OCI-LY7 (cell line): ENCODE results near the gene CHN2. TPM values are rescaled to one million over a fixed set of nuclear protein-coding genes. Genes with fewer than 3 reads are reported as not detected.

Experiments used
- BruUV-seq: library from RNA; stranded (reverse); fragments of 400-500 nt; replicated peaks from 2 replicates; lab custom pipeline; 2021; lab: Mats Ljungman, UMichigan
- CTCF ChIA-PET: fragments of 300-600 bp; sonication (Branson Sonifier 250); formaldehyde crosslinking; loops from one replicate; lab custom pipeline; 2022; ENCODE audit warnings: antibody characterized with exemption; ENCODE audit not compliant: unreplicated experiment; lab: Charles Lee
- POLR2A ChIA-PET: fragments of 300-600 bp; sonication (Branson Sonifier 250); formaldehyde crosslinking; loops from one replicate; lab custom pipeline; 2022; ENCODE audit warnings: antibody characterized with exemption; lab: Charles Lee
- DNase-seq: peaks from one replicate; pipeline ENCODE4 v3.0.0-alpha.2; 2015; ENCODE audit warnings: low spot score
- H2AFZ ChIP-seq: fragments of 200-600 bp; sonication (generic), shearing (Covaris generic); 2 replicates; pipeline ENCODE4 v1.6.1; 2014; ENCODE audit warnings: mild to moderate bottlenecking, antibody characterized with exemption, low read length, moderate library complexity
- H3K27ac ChIP-seq: fragments of 200-600 bp; sonication (generic); 2 replicates; pipeline ENCODE4 v1.5.1; 2014; ENCODE audit warnings: mixed run types, low read depth, mild to moderate bottlenecking, moderate library complexity, low read length, inconsistent platforms; ENCODE audit not compliant: poor library complexity, severe bottlenecking
- H3K36me3 ChIP-seq: fragments of 200-600 bp; sonication (generic); 2 replicates; pipeline ENCODE4 v1.6.1; 2014; ENCODE audit warnings: mild to moderate bottlenecking, antibody characterized with exemption, low read length, moderate library complexity, mixed read lengths; ENCODE audit not compliant: insufficient read depth
- H3K4me1 ChIP-seq: fragments of 200-600 bp; sonication (generic); 2 replicates; pipeline ENCODE4 v1.5.1; 2014; ENCODE audit warnings: mild to moderate bottlenecking, low read length; ENCODE audit not compliant: insufficient read depth, poor library complexity, severe bottlenecking
- H3K4me2 ChIP-seq: fragments of 200-600 bp; sonication (generic); 2 replicates; pipeline ENCODE4 v1.6.1; 2014; ENCODE audit warnings: mild to moderate bottlenecking, low read length
- H3K4me3 ChIP-seq: fragments of 200-600 bp; sonication (generic); 2 replicates; pipeline ENCODE4 v1.5.1; 2014; ENCODE audit warnings: mild to moderate bottlenecking, low read depth, low read length; ENCODE audit not compliant: poor library complexity, severe bottlenecking
- H3K79me2 ChIP-seq: fragments of 200-600 bp; sonication (generic); 2 replicates; pipeline ENCODE4 v1.6.1; 2016; ENCODE audit warnings: low read depth, mild to moderate bottlenecking, low read length, moderate library complexity, mixed read lengths; ENCODE audit not compliant: insufficient read depth
- H3K9me2 ChIP-seq: fragments of 200-600 bp; sonication (generic); 2 replicates; pipeline ENCODE4 v1.6.1; 2016; ENCODE audit warnings: mild to moderate bottlenecking, low read length, mixed read lengths; ENCODE audit not compliant: insufficient read depth
- H3K9me3 ChIP-seq: fragments of 200-600 bp; sonication (generic); 2 replicates; pipeline ENCODE4 v1.6.1; 2014; ENCODE audit warnings: mild to moderate bottlenecking, mixed run types, low read length, mixed read lengths
- H4K20me1 ChIP-seq: fragments of 200-600 bp; sonication (generic); 2 replicates; pipeline ENCODE4 v1.6.1; 2014; ENCODE audit warnings: mild to moderate bottlenecking, antibody characterized with exemption, low read length, moderate library complexity, mixed read lengths; ENCODE audit not compliant: insufficient read depth
- CTCF ChIP-seq: fragments of 200-600 bp; sonication (generic); conservative IDR thresholded peaks from 2 replicates; pipeline ENCODE4 v1.5.1; 2014; ENCODE audit warnings: mild to moderate bottlenecking, antibody characterized with exemption, low read length, moderate library complexity, mixed read lengths
- EZH2phosphoT487 ChIP-seq: fragments of 200-600 bp; sonication (generic); IDR thresholded peaks from 2 replicates; pipeline ENCODE4 v1.6.1; 2018; ENCODE audit warnings: low read depth, borderline replicate concordance, mild to moderate bottlenecking, mixed run types, antibody characterized with exemption, low read length, moderate library complexity, mixed read lengths
- intact Hi-C: fragments of 100-400 bp; cut with micrococcal nuclease; formaldehyde crosslinking; loops from one replicate; pipeline ENCODE4 v1.10.0; 2022; ENCODE audit not compliant: unreplicated experiment
- total RNA-seq, 2 experiments: library from RNA; depleted of rRNA in 1 of 2; stranded (reverse); fragments of >200 nt in 1 of 2; shearing (Covaris generic) in 1 of 2; gene quantifications; 2 replicates each; pipeline ENCODE4 v1.2.3, GENCODE V29; 2014 to 2022

Gene CHN2
- total RNA-seq, 2 experiments from 2014 or later: not detected

GRCh38 chr7:29192323-29192722, 2.3 kb upstream of the CHN2 start:
- H3K9me2 ChIP-seq: no peaks in the 10 kb centered on the region
- no peaks in the 10 kb centered on the region for H4K20me1 ChIP-seq
- H3K4me2 ChIP-seq: no peak overlapping the region
- intact Hi-C loops: no loop called here
- no peak overlapping the region for H2AFZ ChIP-seq
- TF ChIP-seq CTCF (no peak), EZH2phosphoT487 (no peak)
- no peak overlapping the region for H3K27ac ChIP-seq
- H3K4me1 ChIP-seq: no peaks in the 10 kb centered on the region
- BruUV-seq: no TSS peak
- POLR2A ChIA-PET: no interaction called here
- H3K79me2 ChIP-seq: no peaks in the 10 kb centered on the region
- CTCF ChIA-PET: no interaction called here
- no peak for DNase-seq
- no peaks in the 10 kb centered on the region for H3K9me3 ChIP-seq
- no peaks in the 10 kb centered on the region for H3K36me3 ChIP-seq
- no peak overlapping the region for H3K4me3 ChIP-seq

DNA sequence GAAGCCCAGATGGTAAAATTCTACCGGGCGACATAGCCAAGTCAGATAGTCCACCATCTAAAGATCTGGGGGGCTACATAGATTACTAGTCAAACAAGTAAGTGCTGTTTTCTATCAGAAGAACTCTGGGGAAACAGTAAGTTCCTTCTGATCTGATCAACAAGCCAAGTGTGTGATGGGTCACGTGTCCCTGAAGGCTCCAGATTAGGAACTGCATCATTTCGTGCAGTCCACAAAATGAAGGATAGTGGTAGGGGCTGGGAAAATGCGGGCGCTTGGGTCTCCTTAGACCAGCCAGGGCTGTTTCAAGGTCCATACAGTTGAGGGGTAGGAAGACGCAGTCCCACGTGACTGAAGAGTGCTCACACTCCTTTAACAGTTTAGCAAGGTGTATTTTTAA, 1.8 kb upstream of the CHN2 start:
- Histone ChIP-seq H3K27ac (no peak overlapping the region), H3K4me1 (no peaks in the 10 kb centered on the region), H3K36me3 (no peaks in the 10 kb centered on the region), H2AFZ (no peak overlapping the region), H3K9me3 (no peaks in the 10 kb centered on the region), H3K79me2 (no peaks in the 10 kb centered on the region), H4K20me1 (no peaks in the 10 kb centered on the region), H3K4me3 (no peak overlapping the region), H3K4me2 (no peak overlapping the region), H3K9me2 (no peaks in the 10 kb centered on the region)
- POLR2A ChIA-PET: no interaction called here
- intact Hi-C loops: no loop called here
- CTCF ChIA-PET: no interaction called here
- no peak for DNase-seq
- no TSS peak for BruUV-seq
- TF ChIP-seq CTCF (no peak), EZH2phosphoT487 (no peak)

DNA sequence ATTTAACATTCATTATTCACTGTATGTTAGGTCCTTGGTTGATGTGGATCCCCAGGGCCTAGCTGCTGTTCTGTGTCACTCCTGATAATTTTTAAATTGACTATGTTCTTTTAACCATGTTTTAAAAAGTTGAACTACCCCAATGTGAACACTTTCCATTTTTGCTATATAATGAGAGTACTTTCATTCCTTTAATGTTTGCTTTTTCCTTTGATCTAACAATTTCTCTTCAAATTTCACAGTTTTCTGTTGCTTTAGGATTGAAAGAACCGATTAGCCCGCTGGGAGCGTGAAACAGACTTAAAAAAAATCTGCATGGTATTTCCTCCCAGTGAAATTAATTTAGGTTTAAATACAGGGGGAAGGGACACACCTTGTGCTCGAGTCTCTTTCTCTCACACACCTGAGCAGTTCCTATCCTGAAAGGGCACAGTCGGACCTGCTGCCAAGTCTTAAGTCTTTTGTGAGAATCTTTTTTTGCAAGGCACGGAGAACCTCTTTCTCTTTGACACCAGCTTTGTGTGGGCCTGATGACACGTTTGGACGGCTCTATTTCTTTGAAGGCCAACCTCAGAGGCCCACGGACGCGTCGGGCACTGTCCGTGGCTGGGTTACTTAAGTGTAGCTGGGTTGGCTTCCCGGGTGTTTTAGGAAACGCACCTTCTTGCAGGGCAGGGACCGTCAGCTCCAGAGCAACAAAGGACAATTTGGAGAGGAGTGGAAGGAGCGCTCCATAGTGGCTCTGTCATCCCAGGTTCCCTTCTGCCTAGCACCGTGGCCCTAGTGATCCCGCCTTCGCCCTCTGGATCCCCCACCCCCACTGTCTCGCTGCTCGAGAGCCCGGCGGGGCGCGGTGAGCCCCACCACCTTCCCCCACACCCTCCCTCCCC, 1.0 kb upstream of the CHN2 start:
- BruUV-seq: no TSS peak
- intact Hi-C loops: no loop called here
- Histone ChIP-seq H3K9me2 (no peaks in the 10 kb centered on the region), H3K36me3 (no peaks in the 10 kb centered on the region), H3K4me3 (no peak overlapping the region), H3K4me1 (no peaks in the 10 kb centered on the region), H2AFZ (no peak overlapping the region), H4K20me1 (no peaks in the 10 kb centered on the region), H3K27ac (no peak overlapping the region), H3K4me2 (no peak overlapping the region), H3K79me2 (no peaks in the 10 kb centered on the region), H3K9me3 (no peaks in the 10 kb centered on the region)
- ChIA-PET CTCF (no interaction called here), POLR2A (no interaction called here)
- DNase-seq: no peak
- no peak for TF ChIP-seq EZH2phosphoT487
- no peak for TF ChIP-seq CTCF
